ENCODE measurements around the gene ICOSLG.
"Not testable (repeated sequence)": the region's sequence is repeated elsewhere in the genome, so short reads cannot be mapped to it uniquely, and the experiment has no call there.

ICOSLG gene

GRCh38 chr21:44240842-44241241 is at the start of gene ICOSLG:
ICOSLG (minus strand) TSS chr21:44240943; CDS start chr21:44240817, 126 bp downstream.
- DNase-seq (ENCODE audit: low read depth): not testable (repeated sequence)

GRCh38 chr21:44289381-44290010 is 48.8 kb upstream of the ICOSLG start:
- DNase-seq (ENCODE audit: low read depth): no peak

GRCh38 chr21:44288251-44289110 is 47.7 kb upstream of the ICOSLG start:
- no peak for DNase-seq (ENCODE audit: low read depth)

GRCh38 chr21:44286716-44287632 is 46.2 kb upstream of the ICOSLG start:
- no peak for DNase-seq (ENCODE audit: low read depth)

GRCh38 chr21:44286086-44286715 is 45.5 kb upstream of the ICOSLG start:
- DNase-seq (ENCODE audit: low read depth): no peak

- no peak for DNase-seq (ENCODE audit: low read depth)
These were observed 44.6 kb upstream of the ICOSLG start, which contains the start of gene AIRE for GRCh38 chr21:44285138-44285992. AIRE (plus strand) TSS chr21:44285876; CDS start chr21:44286007, 131 bp downstream.

- no peak for DNase-seq (ENCODE audit: low read depth)
These were observed 43.2 kb upstream of the ICOSLG start for GRCh38 chr21:44283948-44284347.

GRCh38 chr21:44283211-44283785 is 42.6 kb upstream of the ICOSLG start:
- DNase-seq (ENCODE audit: low read depth): not testable (repeated sequence)

- DNase-seq (ENCODE audit: low read depth): no peak
These were observed 41.6 kb upstream of the ICOSLG start for GRCh38 chr21:44282370-44282769.

- no peak for DNase-seq (ENCODE audit: low read depth)
These were observed 41.1 kb upstream of the ICOSLG start for GRCh38 chr21:44281801-44282200.

- DNase-seq (ENCODE audit: low read depth): no peak
These were observed 38.9 kb upstream of the ICOSLG start for GRCh38 chr21:44279354-44280260.

- DNase-seq (ENCODE audit: low read depth): no peak
These were observed 34.3 kb upstream of the ICOSLG start for GRCh38 chr21:44275041-44275440.

- no peak for DNase-seq (ENCODE audit: low read depth)
These were observed 32.3 kb upstream of the ICOSLG start for GRCh38 chr21:44273046-44273445.

GRCh38 chr21:44272284-44272858 is 31.6 kb upstream of the ICOSLG start:
- DNase-seq (ENCODE audit: low read depth): no peak

GRCh38 chr21:44271558-44272283 is 31.0 kb upstream of the ICOSLG start:
- DNase-seq (ENCODE audit: low read depth): no peak

GRCh38 chr21:44269090-44269489 is 28.3 kb upstream of the ICOSLG start:
- no peak for DNase-seq (ENCODE audit: low read depth)

- DNase-seq (ENCODE audit: low read depth): no peak
These were observed 27.0 kb upstream of the ICOSLG start for GRCh38 chr21:44267655-44268142.

- DNase-seq (ENCODE audit: low read depth): no peak
These were observed 25.1 kb upstream of the ICOSLG start for GRCh38 chr21:44265734-44266270.
